Measurements from ENCODE around the gene MEN1.

- TF ChIP-seq POLR2A (IDR thresholded peaks at IDR 0.05; ENCODE audit: low read length) (no peak), GATA1 (IDR thresholded peaks at IDR 0.05; ENCODE audit: low read depth, low read length) (no peak)
Measured at GRCh38 chr11:64786308-64786707, 24.0 kb downstream of the MEN1 start.

All from erythroblast (primary cell).